Effector memory CD8-positive, alpha-beta T cell (primary cell): ENCODE results near the gene MFAP4.
"Not testable (repeated sequence)": the region's sequence is repeated elsewhere in the genome, so short reads cannot be mapped to it uniquely, and the experiment has no call there.

ENCODE experiments used
- ATAC-seq: fragments of 150-1000 bp; cut with Tn5 transposase; replicated peaks from 2 replicates; pipeline ENCODE4 v1.10.0; 2021; ENCODE audit warnings: mild to moderate bottlenecking, moderate library complexity
- DNase-seq, 3 experiments: peaks; one replicate each; pipeline ENCODE4 v3.0.0; 2021
- H3K27ac Mint-ChIP-seq, 2 donors: one replicate each; pipeline ENCODE4 v1.8.0; 2022; ENCODE audit warnings: mild to moderate bottlenecking in 2 of 2, mixed read lengths in 2 of 2, moderate library complexity in 2 of 2
- H3K27me3 Mint-ChIP-seq, 2 donors: one replicate each; pipeline ENCODE4 v1.8.0; 2022; ENCODE audit warnings: mixed read lengths in 2 of 2
- H3K36me3 Mint-ChIP-seq: one replicate; pipeline ENCODE4 v1.8.0; 2022; ENCODE audit warnings: mild to moderate bottlenecking, moderate library complexity, mixed read lengths; ENCODE audit not compliant: insufficient read depth
- H3K4me1 Mint-ChIP-seq, 2 donors: one replicate each; pipeline ENCODE4 v1.8.0; 2022; ENCODE audit warnings: low read depth in 2 of 2, mixed read lengths in 2 of 2
- H3K4me3 Mint-ChIP-seq, 2 donors: one replicate each; pipeline ENCODE4 v1.8.0; 2022; ENCODE audit warnings: mild to moderate bottlenecking in 2 of 2, mixed read lengths in 2 of 2, moderate library complexity in 2 of 2
- H3K9me3 Mint-ChIP-seq, 2 donors: one replicate each; pipeline ENCODE4 v1.8.0; 2022; ENCODE audit warnings: mixed read lengths in 2 of 2

MFAP4 gene

DNA sequence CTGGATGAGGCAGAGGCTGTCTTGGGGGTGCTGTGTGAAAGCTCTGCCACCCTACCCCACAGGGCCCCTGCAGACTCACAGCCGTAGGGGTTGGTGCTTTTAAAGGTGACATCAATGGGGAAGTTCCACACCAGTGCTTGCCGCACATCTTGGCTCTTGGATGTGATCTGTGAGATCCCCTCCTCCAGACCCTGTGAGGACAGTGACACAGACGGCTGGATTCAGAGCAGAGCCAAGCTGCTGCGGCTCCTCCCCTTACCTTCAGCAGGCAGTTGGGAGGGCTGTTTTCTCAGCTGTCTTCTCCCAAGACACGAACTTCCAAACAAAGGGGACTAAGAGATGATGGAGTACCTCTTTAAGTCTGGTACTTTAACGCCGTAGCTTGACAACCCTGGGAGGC is 29.2 kb downstream of the MFAP4 start:
- no peak for DNase-seq
- Mint-ChIP-seq H3K27ac (no peak overlapping the region), H3K27me3 (peaks cover 13 to 49% of the 10 kb centered on the region in 2 donors), H3K4me3 (no peak overlapping the region), H3K4me1 (peaks cover 5 to 10% of the 10 kb centered on the region in 2 donors), H3K36me3 (peaks cover 12% of the 10 kb centered on the region), H3K9me3 (no peaks in the 10 kb centered on the region)
- no peak for ATAC-seq

DNA sequence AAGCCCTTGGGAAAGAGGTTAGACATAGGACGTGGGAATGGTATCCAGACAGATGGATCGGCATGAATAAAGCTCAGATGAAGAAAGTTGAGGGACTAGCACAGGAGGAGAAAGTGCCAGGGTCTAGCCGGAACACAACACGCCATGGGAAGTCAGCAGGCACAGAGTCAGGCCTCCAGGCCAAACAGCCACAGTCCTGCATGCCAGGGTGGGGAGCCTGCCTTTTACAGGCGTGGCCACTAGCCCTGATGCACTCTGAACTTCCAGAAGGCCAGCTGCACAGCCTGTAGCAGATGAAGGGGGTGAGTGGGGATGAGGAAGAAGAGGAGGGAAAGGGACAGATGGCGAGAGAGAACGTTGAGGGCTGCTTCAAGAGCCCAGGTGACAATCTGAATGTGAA is 29.6 kb downstream of the MFAP4 start:
- DNase-seq: no peak
- ATAC-seq: no peak
- Mint-ChIP-seq H3K9me3 (no peaks in the 10 kb centered on the region), H3K4me3 (no peak overlapping the region), H3K4me1 (peaks cover 5 to 8% of the 10 kb centered on the region in 2 donors), H3K36me3 (peaks cover 7% of the 10 kb centered on the region), H3K27ac (peak overlapping the region in 1 of 2 donors; percentile 49), H3K27me3 (peaks cover 13 to 49% of the 10 kb centered on the region in 2 donors)

DNA sequence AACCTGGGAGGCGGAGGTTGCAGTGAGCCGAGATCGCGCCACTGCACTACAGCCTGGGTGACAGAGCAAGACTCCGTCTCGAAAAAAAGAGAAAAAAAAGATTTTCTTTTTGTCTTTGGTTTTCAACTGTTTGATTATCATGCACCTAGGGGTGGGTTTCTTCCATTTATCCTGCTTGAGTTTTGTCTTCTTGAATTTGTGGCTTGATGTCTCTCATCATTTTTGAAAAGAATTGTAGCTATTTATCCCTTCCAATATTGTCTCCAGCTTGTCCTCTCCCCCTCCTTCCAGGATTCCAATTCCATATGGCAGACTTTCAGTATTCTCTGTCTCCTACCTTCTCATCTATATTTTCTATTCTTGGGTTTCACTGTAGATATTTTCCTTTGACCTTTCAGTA is 32.2 kb downstream of the MFAP4 start:
- DNase-seq (no peak), ATAC-seq (no peak)
- Mint-ChIP-seq H3K4me1 (no peaks in the 10 kb centered on the region), H3K36me3 (peaks cover 7% of the 10 kb centered on the region), H3K27me3 (peaks cover 13 to 35% of the 10 kb centered on the region in 2 donors), H3K4me3 (no peak overlapping the region), H3K9me3 (no peaks in the 10 kb centered on the region), H3K27ac (no peak overlapping the region)

DNA sequence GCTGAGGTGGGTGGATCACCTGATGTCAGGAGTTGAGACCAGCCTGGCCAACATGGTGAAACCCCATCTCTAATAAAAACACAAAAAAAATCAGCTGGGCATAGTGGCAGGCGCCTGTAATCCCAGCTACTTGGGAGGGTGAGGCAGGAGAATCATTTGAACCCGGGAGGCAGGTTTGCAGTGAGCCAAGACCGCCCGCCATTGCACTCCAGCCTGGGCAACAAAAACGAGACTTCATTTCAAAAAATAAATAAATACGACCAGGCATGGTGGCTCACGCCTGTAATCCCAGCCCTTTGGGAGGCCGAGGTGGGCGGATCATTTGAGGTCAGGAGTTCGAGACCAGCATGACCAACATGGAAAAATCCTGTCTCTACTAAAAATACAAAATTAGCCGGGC is 33.6 kb downstream of the MFAP4 start:
- not testable (repeated sequence) for H3K36me3 Mint-ChIP-seq, DNase-seq, H3K27ac Mint-ChIP-seq, H3K4me3 Mint-ChIP-seq, ATAC-seq, H3K4me1 Mint-ChIP-seq, H3K9me3 Mint-ChIP-seq
- peaks cover 0 to 22% of the 10 kb centered on the region in 2 donors for H3K27me3 Mint-ChIP-seq

DNA sequence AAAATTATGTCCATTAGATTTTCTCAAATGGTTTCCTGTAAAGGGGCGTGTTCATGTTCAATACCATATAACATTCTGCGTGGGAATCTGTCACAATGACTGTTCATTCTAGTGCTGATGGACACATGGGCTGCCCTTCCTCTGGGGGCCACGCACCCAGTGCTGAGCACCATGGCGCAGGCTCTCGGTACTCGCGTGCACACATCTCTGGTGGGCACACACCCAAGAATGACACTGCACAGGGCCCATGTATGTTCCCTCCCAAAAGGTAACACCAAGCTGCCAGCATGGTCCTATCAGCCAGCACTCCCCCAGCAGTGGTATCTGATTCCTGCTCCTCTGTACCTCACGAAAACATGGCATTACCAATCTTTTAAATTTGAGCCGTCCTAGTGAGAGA is 38.2 kb downstream of the MFAP4 start:
- H3K4me3 Mint-ChIP-seq: no peak overlapping the region
- ATAC-seq (no peak), DNase-seq (no peak)
- H3K27me3 Mint-ChIP-seq: peaks cover 0 to under 1% of the 10 kb centered on the region in 2 donors
- peaks cover 4% of the 10 kb centered on the region for H3K36me3 Mint-ChIP-seq
- no peak overlapping the region for H3K27ac Mint-ChIP-seq
- no peaks in the 10 kb centered on the region for H3K4me1 Mint-ChIP-seq
- no peaks in the 10 kb centered on the region for H3K9me3 Mint-ChIP-seq

DNA sequence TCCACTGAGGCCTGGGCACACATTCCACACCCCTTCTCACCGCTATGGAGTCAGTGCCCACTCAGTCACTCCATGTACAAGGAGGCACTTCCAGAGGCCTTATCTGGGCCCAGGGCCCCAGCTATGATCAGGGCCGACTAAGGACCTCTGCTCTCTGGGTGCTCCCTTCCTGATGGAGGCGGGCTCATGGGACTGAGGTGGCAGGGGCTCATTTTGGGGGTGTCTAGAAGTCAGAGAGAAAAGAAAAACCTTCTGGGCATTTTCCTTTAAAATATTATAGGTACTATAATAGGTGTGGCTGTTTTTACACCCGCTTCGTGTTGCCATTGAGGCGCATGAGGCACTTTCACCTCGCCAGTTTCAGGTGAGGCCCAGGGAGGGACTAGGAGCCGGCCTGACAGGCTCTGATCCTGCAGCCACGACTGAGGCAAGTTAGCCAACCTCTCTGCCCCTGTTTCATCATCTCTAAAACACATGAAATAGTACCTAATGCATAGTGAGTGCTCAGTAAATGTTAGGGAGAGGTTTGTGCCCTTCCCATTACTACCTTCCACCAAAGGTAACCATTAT is 38.8 kb downstream of the MFAP4 start:
- Mint-ChIP-seq H3K4me1 (no peaks in the 10 kb centered on the region), H3K36me3 (peaks cover 4% of the 10 kb centered on the region), H3K9me3 (no peaks in the 10 kb centered on the region), H3K27me3 (no peaks in the 10 kb centered on the region), H3K27ac (no peak overlapping the region), H3K4me3 (no peak overlapping the region)
- no peak for DNase-seq
- no peak for ATAC-seq

DNA sequence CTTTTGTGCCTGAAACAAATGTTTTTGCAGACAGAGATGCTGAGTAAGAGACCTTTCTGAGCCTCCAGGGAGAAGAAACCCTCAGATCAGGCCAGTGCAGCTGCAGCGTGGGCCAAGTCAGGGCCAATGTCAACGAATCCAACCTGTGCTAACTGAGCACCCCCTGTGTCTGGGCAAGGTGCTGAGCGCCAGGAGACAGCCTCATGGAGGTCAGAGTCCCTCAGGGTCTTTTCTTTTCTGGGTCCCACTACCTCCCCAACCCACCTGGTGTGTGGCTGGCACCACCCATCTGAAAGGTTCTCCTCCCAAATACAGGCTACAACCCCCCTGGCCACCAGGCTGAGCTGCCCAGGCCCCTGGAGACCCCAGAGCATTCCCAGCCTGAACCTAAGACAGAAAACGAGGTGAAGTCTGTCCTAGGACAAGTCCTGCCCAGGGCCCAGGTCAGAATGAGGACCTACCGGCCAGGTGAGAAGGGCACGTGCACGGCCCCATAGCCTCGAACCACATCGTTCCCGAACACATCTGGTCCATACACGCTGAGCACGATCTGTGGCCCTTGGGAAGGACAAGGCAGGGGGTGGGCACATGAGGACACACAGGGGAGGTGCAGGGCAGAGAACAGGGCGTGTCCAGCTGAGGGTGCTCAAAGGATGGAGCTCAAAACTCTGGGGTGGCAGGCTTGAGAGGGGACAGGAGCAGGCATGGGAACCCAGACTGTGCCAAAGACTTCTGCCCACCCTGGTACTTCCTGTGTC is 39.5 kb downstream of the MFAP4 start:
- Mint-ChIP-seq H3K4me3 (no peak overlapping the region), H3K36me3 (peaks cover 4% of the 10 kb centered on the region), H3K9me3 (no peaks in the 10 kb centered on the region), H3K27ac (no peak overlapping the region), H3K4me1 (no peaks in the 10 kb centered on the region), H3K27me3 (peaks cover 0 to under 1% of the 10 kb centered on the region in 2 donors)
- DNase-seq: no peak
- no peak for ATAC-seq

DNA sequence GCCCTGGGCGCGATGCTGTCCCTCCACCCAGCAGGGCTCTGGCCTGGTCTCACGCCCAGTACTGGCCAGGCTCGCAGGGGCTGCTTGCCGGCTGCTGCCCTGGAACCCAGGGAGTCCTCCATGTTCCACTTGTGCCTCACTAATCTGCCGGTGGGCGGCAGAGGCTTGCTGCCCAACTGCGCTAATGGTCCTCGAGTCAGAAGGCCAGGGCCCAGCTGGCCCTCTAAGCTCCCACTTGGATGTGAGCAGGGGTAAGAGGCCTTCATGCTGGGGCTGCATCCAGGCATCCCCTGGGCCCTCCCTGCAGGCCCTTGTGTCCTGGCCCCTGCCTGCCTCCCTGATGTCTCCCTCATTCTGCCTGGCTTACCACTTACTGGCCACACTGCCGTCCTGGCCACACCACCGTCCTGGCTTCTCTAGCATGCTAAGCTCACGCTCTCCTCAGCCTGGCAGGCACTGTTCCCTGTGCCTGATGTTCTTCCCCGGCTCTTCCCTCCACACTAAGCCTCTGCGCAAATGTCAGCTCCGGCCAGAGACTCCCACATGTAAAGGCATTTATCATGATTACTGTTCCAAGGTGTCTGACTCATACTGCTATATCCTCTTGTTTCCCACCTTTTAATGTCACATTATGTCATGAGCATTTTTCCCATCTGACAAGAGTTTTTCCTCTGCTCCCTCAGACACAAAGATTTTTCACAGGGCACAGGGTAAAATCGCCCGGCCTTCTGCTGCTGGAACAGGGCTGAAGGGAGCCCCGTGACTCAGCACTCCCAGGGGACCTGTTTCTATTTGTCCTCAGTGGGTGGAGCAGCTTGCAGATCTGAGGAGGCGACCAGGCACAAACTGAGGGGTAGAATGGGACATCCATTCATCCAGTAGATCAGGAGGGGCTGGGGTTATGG is 40.4 kb downstream of the MFAP4 start:
- DNase-seq (no peak), ATAC-seq (no peak)
- Mint-ChIP-seq H3K4me3 (no peak overlapping the region), H3K27me3 (peaks cover 6 to 10% of the 10 kb centered on the region in 2 donors), H3K9me3 (no peaks in the 10 kb centered on the region), H3K4me1 (no peaks in the 10 kb centered on the region), H3K27ac (no peak overlapping the region), H3K36me3 (no peaks in the 10 kb centered on the region)

DNA sequence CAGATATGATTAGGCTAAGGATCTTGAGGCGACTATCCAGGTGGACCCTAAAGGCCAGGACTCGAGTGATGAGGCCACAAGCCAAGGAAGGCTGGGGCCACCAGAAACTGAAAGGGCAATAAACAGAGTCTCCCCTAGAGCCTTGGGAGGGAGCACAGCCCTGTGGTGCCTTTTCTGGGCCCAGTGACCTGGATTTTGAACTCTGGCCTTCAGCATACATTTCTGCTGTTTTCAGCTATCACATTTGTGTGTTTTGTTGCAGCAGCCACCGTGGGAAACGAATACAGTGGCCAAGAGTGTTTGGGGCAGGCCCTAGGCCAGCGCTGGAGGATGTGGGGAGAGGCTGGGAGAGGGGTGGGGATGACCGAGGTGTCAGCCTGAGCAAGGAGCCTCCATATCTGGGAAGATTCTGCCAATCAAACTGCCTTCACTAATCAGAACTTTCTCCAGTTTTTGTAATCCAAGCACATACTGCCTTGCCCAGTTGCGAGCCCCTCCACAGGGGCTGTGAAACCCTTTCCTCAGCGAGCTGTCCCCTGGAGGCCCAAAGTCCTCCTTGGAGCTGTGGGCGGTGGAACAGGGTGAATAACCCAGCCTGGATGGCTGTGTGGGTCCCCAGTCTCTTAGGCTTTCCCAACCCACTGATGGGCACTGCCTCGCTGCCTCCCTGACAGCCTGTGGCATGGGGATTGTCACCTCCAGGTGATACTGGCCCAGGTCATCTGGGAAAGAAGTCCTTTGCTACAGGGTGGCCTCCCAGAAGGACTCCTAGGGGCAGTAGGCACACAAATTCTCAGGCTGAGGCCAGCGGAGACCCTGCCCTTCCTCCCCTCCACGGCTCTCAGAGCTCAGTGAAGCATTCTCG is 41.3 kb downstream of the MFAP4 start:
- DNase-seq: no peak

DNA sequence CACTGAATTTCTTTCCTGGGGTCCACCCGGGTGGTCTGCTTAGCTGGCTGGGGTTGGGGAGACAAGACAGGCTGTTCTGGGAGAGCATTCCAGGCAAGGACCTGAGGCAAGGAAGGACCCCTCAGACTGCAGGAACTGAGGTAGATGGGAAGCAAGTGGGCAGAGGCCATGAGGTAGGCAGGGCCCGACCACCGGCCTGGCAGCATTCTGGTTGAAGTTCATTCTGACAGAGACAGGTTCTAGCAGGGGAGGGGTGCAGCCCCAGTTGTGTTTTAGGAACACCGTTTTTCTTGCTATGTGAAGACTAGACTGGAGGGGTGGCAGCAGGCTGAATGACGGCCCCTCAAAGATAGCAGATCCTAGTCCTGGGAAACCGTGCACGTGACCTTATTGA is 41.9 kb downstream of the MFAP4 start:
- no peak for ATAC-seq
- DNase-seq: no peak
- Mint-ChIP-seq H3K27me3 (peaks cover 13 to 19% of the 10 kb centered on the region in 2 donors), H3K27ac (no peak overlapping the region), H3K9me3 (no peaks in the 10 kb centered on the region), H3K36me3 (no peaks in the 10 kb centered on the region), H3K4me1 (no peaks in the 10 kb centered on the region), H3K4me3 (no peak overlapping the region)

More for the DNA sequence above, 41.3 kb downstream of the MFAP4 start:
- Mint-ChIP-seq H3K27me3 (peaks cover 13 to 19% of the 10 kb centered on the region in 2 donors), H3K4me3 (no peak overlapping the region), H3K27ac (no peak overlapping the region), H3K4me1 (no peaks in the 10 kb centered on the region), H3K36me3 (no peaks in the 10 kb centered on the region), H3K9me3 (no peaks in the 10 kb centered on the region)
- no peak for ATAC-seq

DNA sequence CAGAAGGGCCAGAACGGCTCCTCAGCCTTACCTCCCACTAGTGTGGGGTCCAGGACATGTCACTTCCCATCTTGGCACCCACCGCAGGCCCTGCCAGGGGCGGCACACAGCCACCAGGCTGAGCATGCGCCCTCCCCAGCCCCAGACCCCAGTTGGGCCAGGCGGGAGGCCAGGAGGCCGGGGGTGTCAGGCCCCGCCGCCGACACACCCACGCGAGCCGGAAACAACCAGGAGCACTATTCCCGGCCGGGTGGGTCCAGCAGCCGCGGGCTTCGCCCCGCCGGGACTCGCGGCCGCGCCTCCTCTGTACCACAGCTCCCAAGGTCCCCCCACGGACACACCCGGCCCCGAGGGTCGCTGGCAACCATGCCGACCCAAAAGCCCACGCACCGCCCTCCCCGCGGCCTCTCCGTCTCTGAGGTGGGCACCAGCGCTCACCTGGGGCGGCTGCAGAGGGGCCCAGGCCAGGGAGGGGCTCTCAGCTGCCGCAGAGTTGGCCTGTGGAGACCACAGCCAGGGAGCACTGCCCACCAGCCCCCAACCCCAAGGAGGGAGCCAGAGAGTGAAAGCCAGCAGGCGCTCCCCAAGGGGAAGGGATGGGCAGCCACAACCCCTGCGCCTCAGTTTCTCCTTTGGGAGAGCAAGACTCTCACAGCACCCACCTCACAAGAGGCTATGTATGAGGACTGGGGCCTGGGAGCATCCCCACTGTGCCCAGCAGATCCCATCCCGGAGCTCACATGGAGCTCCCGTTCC is 42.5 kb downstream of the MFAP4 start:
- H3K9me3 Mint-ChIP-seq: no peaks in the 10 kb centered on the region
- H3K4me1 Mint-ChIP-seq: no peaks in the 10 kb centered on the region
- H3K27ac Mint-ChIP-seq: no peak overlapping the region
- ATAC-seq: no peak
- H3K36me3 Mint-ChIP-seq: no peaks in the 10 kb centered on the region
- H3K4me3 Mint-ChIP-seq: no peak overlapping the region
- no peak for DNase-seq
- peaks cover 15 to 21% of the 10 kb centered on the region in 2 donors for H3K27me3 Mint-ChIP-seq

DNA sequence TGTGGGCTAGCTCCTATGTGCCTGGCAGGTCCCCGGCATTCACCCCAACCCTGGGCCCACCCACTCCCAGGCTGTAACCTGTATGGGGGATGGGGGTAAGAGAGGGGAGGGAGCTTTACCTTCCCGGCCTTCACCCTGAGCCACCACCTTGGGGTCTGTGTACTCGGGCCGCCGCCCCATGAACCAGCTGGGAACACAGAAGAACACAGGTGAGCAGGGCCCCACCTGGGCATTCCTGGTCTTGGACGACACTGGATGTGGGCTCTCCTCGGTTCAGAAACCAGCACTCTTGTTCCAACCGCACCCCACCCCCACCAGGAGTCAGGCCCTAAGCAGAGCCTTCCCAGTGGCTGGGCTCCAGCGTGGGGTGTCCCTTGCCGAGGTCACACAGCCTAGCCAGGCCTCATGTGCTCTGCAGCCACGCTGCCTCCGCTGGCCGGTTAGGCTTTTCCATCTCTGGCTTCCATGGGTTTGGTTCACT is 43.3 kb downstream of the MFAP4 start:
- no peaks in the 10 kb centered on the region for H3K9me3 Mint-ChIP-seq
- no peaks in the 10 kb centered on the region for H3K4me1 Mint-ChIP-seq
- no peaks in the 10 kb centered on the region for H3K36me3 Mint-ChIP-seq
- no peak for DNase-seq
- H3K4me3 Mint-ChIP-seq: no peak overlapping the region
- no peak overlapping the region for H3K27ac Mint-ChIP-seq
- ATAC-seq: no peak
- peaks cover 19 to 26% of the 10 kb centered on the region in 2 donors for H3K27me3 Mint-ChIP-seq
